ENCODE data around the gene CARD19.

DNA sequence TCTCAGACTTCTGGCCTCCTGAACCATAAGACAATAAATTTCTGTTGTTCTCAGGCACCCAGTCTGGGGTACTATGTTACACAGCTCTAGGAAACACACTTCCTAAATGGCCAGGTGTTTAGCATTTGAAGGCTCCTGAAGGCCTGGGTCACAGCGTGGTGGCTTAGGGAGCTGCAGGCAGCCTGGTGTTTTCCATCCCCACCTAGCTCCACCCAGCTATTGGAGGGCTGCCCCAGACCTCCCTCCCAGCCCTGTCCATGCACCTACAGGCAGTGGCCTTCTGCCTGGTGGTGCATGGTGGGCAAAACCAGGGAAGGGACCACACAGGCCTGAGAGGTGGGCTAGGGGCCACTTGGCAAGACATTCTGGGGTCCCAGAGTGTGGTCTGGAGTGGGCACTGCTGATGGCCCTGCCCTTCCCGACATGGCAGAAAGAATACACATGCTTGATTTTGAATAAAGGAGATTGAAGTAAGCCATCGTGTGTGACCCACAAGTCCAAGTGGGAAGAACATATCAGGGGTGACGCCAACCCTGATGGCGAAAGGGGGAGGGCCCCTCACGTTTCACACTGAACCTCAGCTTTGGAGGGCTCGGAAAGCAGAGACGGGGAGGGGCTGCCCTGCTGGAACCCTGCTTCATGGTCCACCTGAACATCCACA lies 38.8 kb upstream of the CARD19 start:
- TF ChIP-seq, protein P1, sequence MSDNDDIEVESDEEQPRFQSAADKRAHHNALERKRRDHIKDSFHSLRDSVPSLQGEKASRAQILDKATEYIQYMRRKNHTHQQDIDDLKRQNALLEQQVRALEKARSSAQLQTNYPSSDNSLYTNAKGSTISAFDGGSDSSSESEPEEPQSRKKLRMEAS (IDR thresholded peaks at IDR 0.05) = no peak
- TF ChIP-seq ZNF274 (IDR thresholded peaks at IDR 0.05; ENCODE audit: low read depth, low read length) (no peak), POLR2A (IDR thresholded peaks at IDR 0.05; ENCODE audit: borderline replicate concordance, extremely low read depth, insufficient read depth, insufficient read length) (no peak), YY1 (IDR thresholded peaks at IDR 0.05; ENCODE audit: extremely low read depth, insufficient replicate concordance, low read depth, low read length) (no peak)
- TF ChIP-seq, protein P2, sequence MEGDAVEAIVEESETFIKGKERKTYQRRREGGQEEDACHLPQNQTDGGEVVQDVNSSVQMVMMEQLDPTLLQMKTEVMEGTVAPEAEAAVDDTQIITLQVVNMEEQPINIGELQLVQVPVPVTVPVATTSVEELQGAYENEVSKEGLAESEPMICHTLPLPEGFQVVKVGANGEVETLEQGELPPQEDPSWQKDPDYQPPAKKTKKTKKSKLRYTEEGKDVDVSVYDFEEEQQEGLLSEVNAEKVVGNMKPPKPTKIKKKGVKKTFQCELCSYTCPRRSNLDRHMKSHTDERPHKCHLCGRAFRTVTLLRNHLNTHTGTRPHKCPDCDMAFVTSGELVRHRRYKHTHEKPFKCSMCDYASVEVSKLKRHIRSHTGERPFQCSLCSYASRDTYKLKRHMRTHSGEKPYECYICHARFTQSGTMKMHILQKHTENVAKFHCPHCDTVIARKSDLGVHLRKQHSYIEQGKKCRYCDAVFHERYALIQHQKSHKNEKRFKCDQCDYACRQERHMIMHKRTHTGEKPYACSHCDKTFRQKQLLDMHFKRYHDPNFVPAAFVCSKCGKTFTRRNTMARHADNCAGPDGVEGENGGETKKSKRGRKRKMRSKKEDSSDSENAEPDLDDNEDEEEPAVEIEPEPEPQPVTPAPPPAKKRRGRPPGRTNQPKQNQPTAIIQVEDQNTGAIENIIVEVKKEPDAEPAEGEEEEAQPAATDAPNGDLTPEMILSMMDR (IDR thresholded peaks at IDR 0.05 in 2 of 3, conservative IDR thresholded peaks at IDR 0.05 in 1 of 3; ENCODE audit: borderline replicate concordance in 1 of 3, insufficient read depth in 1 of 3, low read depth in 2 of 3, low read length in 2 of 3) = no peak
- TF ChIP-seq, protein P3, sequence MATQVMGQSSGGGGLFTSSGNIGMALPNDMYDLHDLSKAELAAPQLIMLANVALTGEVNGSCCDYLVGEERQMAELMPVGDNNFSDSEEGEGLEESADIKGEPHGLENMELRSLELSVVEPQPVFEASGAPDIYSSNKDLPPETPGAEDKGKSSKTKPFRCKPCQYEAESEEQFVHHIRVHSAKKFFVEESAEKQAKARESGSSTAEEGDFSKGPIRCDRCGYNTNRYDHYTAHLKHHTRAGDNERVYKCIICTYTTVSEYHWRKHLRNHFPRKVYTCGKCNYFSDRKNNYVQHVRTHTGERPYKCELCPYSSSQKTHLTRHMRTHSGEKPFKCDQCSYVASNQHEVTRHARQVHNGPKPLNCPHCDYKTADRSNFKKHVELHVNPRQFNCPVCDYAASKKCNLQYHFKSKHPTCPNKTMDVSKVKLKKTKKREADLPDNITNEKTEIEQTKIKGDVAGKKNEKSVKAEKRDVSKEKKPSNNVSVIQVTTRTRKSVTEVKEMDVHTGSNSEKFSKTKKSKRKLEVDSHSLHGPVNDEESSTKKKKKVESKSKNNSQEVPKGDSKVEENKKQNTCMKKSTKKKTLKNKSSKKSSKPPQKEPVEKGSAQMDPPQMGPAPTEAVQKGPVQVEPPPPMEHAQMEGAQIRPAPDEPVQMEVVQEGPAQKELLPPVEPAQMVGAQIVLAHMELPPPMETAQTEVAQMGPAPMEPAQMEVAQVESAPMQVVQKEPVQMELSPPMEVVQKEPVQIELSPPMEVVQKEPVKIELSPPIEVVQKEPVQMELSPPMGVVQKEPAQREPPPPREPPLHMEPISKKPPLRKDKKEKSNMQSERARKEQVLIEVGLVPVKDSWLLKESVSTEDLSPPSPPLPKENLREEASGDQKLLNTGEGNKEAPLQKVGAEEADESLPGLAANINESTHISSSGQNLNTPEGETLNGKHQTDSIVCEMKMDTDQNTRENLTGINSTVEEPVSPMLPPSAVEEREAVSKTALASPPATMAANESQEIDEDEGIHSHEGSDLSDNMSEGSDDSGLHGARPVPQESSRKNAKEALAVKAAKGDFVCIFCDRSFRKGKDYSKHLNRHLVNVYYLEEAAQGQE (IDR thresholded peaks at IDR 0.05; ENCODE audit: low read depth) = no peak
